K562 (cell line): ENCODE data around the gene PLEKHH2.

Experiments used
- PHF8 ChIP-seq: fragments of 200-600 bp; sonication (generic); IDR thresholded peaks from 2 replicates; pipeline ENCODE4 v1.6.1; 2012; ENCODE audit warnings: mixed run types, mild to moderate bottlenecking, inconsistent platforms, low read length, moderate library complexity, borderline replicate concordance
- POLR2A ChIP-seq: fragments of 450-650 bp; conservative IDR thresholded peaks from 2 replicates; pipeline ENCODE4 v1.6.1; 2016
- SMC3 ChIP-seq: conservative IDR thresholded peaks from 2 replicates; pipeline ENCODE4 v1.6.1; 2011; ENCODE audit warnings: low read depth, low read length, improper control_type of control experiment; ENCODE audit not compliant: insufficient read depth
- ZNF217 ChIP-seq: sonication (generic); formaldehyde crosslinking; IDR thresholded peaks from 2 replicates; pipeline ENCODE4 v1.8.0; 2022; ENCODE audit warnings: mild to moderate bottlenecking, missing genetic modification reagents
- TF ChIP-seq, protein P1 (sequence below), 3 experiments: IDR thresholded peaks in 2 of 3; conservative IDR thresholded peaks in 1 of 3; 2 replicates each; pipeline ENCODE4 v1.5.1; 2011 to 2012; ENCODE audit warnings: low read length in 3 of 3, mild to moderate bottlenecking in 3 of 3, control low read depth in 2 of 3, improper control_type of control experiment in 1 of 3, inconsistent platforms in 1 of 3, low read depth in 1 of 3, mixed read lengths in 1 of 3, moderate library complexity in 1 of 3; ENCODE audit not compliant: insufficient read depth in 2 of 3

DNA sequence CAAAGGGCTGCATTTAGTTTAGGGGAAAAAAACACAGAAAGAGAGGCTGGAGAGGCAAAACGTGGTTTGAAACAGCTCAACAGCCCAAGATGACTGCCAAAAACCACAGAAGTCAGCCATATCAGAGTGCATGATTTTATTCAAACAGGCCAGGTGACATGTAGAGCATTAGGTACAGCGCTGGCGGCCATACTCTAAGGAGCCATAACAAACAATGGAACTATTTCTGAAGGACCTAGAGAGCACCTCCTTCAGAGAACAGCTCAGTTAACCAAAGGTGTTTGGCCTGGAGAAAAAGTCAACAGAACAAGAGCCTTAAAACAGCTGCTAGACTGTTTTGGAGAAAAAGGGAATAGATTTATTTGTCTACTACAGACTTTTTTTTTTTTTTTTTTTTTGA is 43.8 kb upstream of the PLEKHH2 start:
- TF ChIP-seq ZNF217 (CRISPR knock-in tag): no peak
- no peak for TF ChIP-seq POLR2A
- TF ChIP-seq SMC3: no peak
- TF ChIP-seq, protein P1, sequence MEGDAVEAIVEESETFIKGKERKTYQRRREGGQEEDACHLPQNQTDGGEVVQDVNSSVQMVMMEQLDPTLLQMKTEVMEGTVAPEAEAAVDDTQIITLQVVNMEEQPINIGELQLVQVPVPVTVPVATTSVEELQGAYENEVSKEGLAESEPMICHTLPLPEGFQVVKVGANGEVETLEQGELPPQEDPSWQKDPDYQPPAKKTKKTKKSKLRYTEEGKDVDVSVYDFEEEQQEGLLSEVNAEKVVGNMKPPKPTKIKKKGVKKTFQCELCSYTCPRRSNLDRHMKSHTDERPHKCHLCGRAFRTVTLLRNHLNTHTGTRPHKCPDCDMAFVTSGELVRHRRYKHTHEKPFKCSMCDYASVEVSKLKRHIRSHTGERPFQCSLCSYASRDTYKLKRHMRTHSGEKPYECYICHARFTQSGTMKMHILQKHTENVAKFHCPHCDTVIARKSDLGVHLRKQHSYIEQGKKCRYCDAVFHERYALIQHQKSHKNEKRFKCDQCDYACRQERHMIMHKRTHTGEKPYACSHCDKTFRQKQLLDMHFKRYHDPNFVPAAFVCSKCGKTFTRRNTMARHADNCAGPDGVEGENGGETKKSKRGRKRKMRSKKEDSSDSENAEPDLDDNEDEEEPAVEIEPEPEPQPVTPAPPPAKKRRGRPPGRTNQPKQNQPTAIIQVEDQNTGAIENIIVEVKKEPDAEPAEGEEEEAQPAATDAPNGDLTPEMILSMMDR (IDR thresholded peaks at IDR 0.05 in 2 of 3, conservative IDR thresholded peaks at IDR 0.05 in 1 of 3; ENCODE audit: insufficient read depth in 2 of 3, low read depth in 1 of 3, low read length in 3 of 3): no peak
- TF ChIP-seq PHF8: no peak
